ENCODE measurements around the gene CRYBA4.

DNA sequence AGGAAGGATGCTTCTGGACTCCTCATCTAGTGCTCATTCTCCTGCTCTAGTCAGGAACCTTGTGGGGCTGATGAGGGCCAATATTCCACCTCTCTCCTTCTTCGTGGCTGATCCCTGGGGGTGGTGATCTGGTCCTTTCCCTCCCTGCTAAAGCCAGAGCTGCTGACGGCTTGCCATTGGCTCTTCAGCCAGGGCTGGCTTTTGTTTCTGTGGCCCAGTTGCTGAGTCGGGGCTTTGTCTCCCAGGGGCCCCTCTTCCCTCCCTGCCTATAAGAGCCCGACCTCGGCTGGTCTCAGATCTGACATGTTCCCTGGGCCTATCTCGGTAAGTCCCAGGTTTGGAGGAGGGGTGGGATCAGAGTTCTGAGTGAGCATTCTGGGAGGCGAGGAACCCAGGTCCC is at the start of gene CRYBA4:
- TF ChIP-seq ZBTB7A (CRISPR knock-in tag; IDR thresholded peaks at IDR 0.05) (no peak), POLR2AphosphoS5 (IDR thresholded peaks at IDR 0.05; ENCODE audit: low read depth, low read length) (no peak), POLR2A (IDR thresholded peaks at IDR 0.05; ENCODE audit: insufficient read depth in 1 of 2, low read depth in 2 of 2, low read length in 2 of 2) (no peak), RBFOX2 (IDR thresholded peaks at IDR 0.05; ENCODE audit: low read depth, low read length) (no peak)
- TF ChIP-seq, protein P1, sequence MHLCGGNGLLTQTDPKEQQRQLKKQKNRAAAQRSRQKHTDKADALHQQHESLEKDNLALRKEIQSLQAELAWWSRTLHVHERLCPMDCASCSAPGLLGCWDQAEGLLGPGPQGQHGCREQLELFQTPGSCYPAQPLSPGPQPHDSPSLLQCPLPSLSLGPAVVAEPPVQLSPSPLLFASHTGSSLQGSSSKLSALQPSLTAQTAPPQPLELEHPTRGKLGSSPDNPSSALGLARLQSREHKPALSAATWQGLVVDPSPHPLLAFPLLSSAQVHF (CRISPR knock-in tag; IDR thresholded peaks at IDR 0.05): no peak
